Pancreas (tissue), 10 donors: ENCODE data around the gene PACS1. TPM values are rescaled to one million over a fixed set of nuclear protein-coding genes. Genes with fewer than 3 reads are reported as not detected.

Experiments
- ATAC-seq, 4 donors: fragments of 200-7000 bp; cut with Tn5 transposase; one replicate each; pipeline versions ENCODE4 v1.8.0 to v1.9.1; 2020; ENCODE audit warnings: mild to moderate bottlenecking in 4 of 4, moderate library complexity in 4 of 4
- DNase-seq, 6 donors: peaks; one replicate each; pipeline ENCODE4 v3.0.0-alpha.2; 2020
- FAIRE-seq: peaks from 2 replicates; lab custom pipeline; 2012; peaks lifted over from hg19 to GRCh38; lab: Jason Lieb, UNC
- H3K27ac ChIP-seq, 4 donors: fragments of 200-600 bp; sonication (generic); 1 replicate in 3 of 4; 2 replicates in 1 of 4; pipeline versions ENCODE4 v1.5.0 to v1.8.0; 2020
- H3K27me3 ChIP-seq, 4 donors: fragments of 200-600 bp; one replicate each; pipeline ENCODE4 v1.8.0; 2021
- H3K36me3 ChIP-seq, 3 donors: fragments of 200-600 bp; sonication (generic) in 1 of 3; one replicate each; pipeline versions ENCODE4 v1.5.0 to v1.8.0; 2020 to 2021
- H3K4me1 ChIP-seq, 3 donors: fragments of 200-600 bp; one replicate each; pipeline ENCODE4 v1.8.0; 2021
- H3K4me3 ChIP-seq, 4 donors: fragments of 200-600 bp; sonication (generic) in 2 of 4; one replicate each; pipeline versions ENCODE4 v1.5.0 to v1.8.0; 2020 to 2021
- H3K9me3 ChIP-seq, 4 donors: fragments of 200-600 bp; one replicate each; pipeline ENCODE4 v1.8.0; 2021
- CTCF ChIP-seq, 4 donors: fragments of 200-600 bp; sonication (generic) in 3 of 4; IDR thresholded peaks; one replicate each; pipeline versions ENCODE4 v1.5.0 to v1.8.0; 2021; ENCODE audit warnings: antibody characterized with exemption in 4 of 4
- WGBS, 2 donors: extraction: QIAGEN DNeasy Blood & Tissue Kit; methylation state at CpG; one replicate each; pipeline ENCODE4 v1.1.7; 2013; 5-methylcytosine and 5-hydroxymethylcytosine counted together
- intact Hi-C, 3 donors: fragments of 100-400 bp; cut with DNase I; formaldehyde crosslinking; loops; one replicate each; pipeline versions ENCODE4 v1.11.1 to v1.14.2; 2022
- polyA plus RNA-seq, 2 donors: library from polyadenylated mRNA; stranded (reverse); fragments of 200-250 nt; gene quantifications; one replicate each; pipeline ENCODE4 v1.2.3, GENCODE V29; 2013
- total RNA-seq, 6 donors: library from RNA; stranded (reverse); fragmentation: NEBNext Ultra II Directional in 4 of 6; extraction: Animal tissue kit (Norgen Biotek cat#: 25700) in 4 of 6; gene quantifications; one replicate each; pipeline versions ENCODE4 v1.2.1 to v1.2.4, GENCODE V29; 2021 to 2023
- donor health status: healthy with polysubstance abuse.
- donor health status: DM: no; HTN: no; CAD: no; lungs with moderate emphysema.
- donor health status: DM: no; HTN: no; CAD: no.
- donor health status: control.
- donor health status: control.
- donor health status: Bipolar disorder and iron deficiency.
- donor health status: DM: yes; HTN: yes; CAD: no.
- donor health status: DM: no; HTN: no; CAD: no.
- donor health status: DM: no; HTN: no; CAD: no.
- donor health status: DM: yes; HTN: yes; CAD: no.

The PACS1 gene
- total and polyA plus RNA-seq, 8 donors, result 16.9 to 61.0 (median 27.3) TPM

GRCh38 chr11:66044757-66045156, 25.3 kb upstream of the PACS1 start:
- no peaks in the 10 kb centered on the region for H3K27me3 ChIP-seq
- H3K36me3 ChIP-seq, result no peaks in the 10 kb centered on the region
- 35 to 38% methylated on average over 6 of the region's 6 CpGs for WGBS, 2 donors
- FAIRE-seq (no peak), DNase-seq (no peak), ATAC-seq (peak in 1 of 4 donors; percentile 7)
- no peak overlapping the region for H3K27ac ChIP-seq
- no peaks in the 10 kb centered on the region for H3K9me3 ChIP-seq
- TF ChIP-seq CTCF (IDR thresholded peaks at IDR 0.05), result no peak
- H3K4me3 ChIP-seq, result no peak overlapping the region
- intact Hi-C loops, result no loop called here
- H3K4me1 ChIP-seq, result no peaks in the 10 kb centered on the region

GRCh38 chr11:66045177-66045639, 24.9 kb upstream of the PACS1 start:
- no peaks in the 10 kb centered on the region for H3K36me3 ChIP-seq

GRCh38 chr11:66046901-66047300, 23.2 kb upstream of the PACS1 start:
- ATAC-seq (no peak), FAIRE-seq (no peak), DNase-seq (no peak)
- Histone ChIP-seq H3K36me3 (no peaks in the 10 kb centered on the region), H3K4me3 (no peak overlapping the region), H3K27me3 (no peaks in the 10 kb centered on the region), H3K27ac (peak overlapping the region in 2 of 4 donors; percentile 5), H3K4me1 (peaks cover 5 to 7% (median 5%) of the 10 kb centered on the region in 3 donors), H3K9me3 (no peaks in the 10 kb centered on the region)
- WGBS, 2 donors, result 85 to 97% methylated on average over 3 of the region's 3 CpGs
- TF ChIP-seq CTCF (IDR thresholded peaks at IDR 0.05), result no peak
- intact Hi-C loops, result no loop called here

More at GRCh38 chr11:66045177-66045639, 24.9 kb upstream of the PACS1 start:
- peak; percentile 89 to 97 (median 94) for TF ChIP-seq CTCF (IDR thresholded peaks at IDR 0.05)
- 14% methylated on average over 11 of the region's 11 CpGs for WGBS, 2 donors
- no peak overlapping the region for H3K4me3 ChIP-seq
- no peak overlapping the region for H3K27ac ChIP-seq
- H3K4me1 ChIP-seq, result no peaks in the 10 kb centered on the region
- no peaks in the 10 kb centered on the region for H3K9me3 ChIP-seq
- H3K27me3 ChIP-seq, result no peaks in the 10 kb centered on the region
- DNase-seq (peak; percentile 63 to 92 (median 80)), ATAC-seq (peak; percentile 83 to 96 (median 88)), FAIRE-seq (no peak)
- intact Hi-C loops, result no loop called here

GRCh38 chr11:66047541-66048365, 22.3 kb upstream of the PACS1 start:
- no peak for ATAC-seq
- Histone ChIP-seq H3K27ac (peak overlapping the region in 2 of 4 donors; percentile 5 to 16), H3K4me1 (peaks cover 5 to 7% (median 5%) of the 10 kb centered on the region in 3 donors), H3K4me3 (no peak overlapping the region), H3K27me3 (no peaks in the 10 kb centered on the region), H3K36me3 (no peaks in the 10 kb centered on the region), H3K9me3 (no peaks in the 10 kb centered on the region)
- 51 to 63% methylated on average over 11 of the region's 11 CpGs for WGBS, 2 donors
- intact Hi-C loops, result no loop called here
- TF ChIP-seq CTCF (IDR thresholded peaks at IDR 0.05), result no peak
- DNase-seq, result peak in 3 of 6 donors; percentile 53 to 71 (median 68)
- no peak for FAIRE-seq
